SIG-M5 (cell line): ENCODE data around the gene HFM1.

Source experiments
- DNase-seq: peaks from one replicate; lab custom pipeline; 2025; lab: John Stamatoyannopoulos, UW

Gene HFM1

DNA sequence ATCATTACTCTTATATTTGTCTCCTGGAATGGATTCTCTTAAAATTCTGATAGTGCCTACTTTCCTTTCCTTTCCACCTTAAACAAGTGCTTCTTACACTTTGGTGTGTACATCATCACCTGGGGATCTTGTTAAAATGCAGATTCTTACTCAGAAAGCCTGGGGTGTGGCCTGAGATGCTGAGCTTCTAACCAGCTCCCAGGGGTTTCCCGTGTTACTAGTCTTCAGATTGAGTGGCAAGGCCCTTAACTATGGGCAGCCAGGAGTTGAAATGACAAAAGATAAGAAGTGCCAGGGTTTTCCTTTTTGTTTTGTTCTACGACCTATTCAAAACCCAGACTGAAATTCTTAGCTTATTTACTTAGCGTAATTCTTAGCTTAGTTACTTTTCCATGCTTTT lies 159.2 kb downstream of the HFM1 start:
- DNase-seq = no peak

DNA sequence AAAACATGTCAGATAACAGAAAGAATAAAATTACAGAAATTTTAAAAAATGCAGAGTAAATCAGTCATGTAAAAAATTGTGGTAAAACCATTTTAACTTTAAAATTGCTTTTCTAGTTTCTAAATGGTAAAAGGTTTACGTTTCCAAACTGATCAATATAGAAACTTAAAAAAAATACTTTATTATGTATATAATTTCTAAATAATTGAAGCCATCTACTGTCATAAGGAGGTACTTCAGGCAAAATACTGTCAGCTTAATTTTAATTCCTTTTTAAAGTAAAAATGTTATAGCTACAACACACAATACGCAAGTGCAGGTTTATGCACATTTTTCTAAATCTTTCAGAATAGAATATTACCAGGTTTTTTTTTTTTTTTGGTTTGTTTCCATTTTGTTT lies 159.9 kb downstream of the HFM1 start:
- no peak for DNase-seq

DNA sequence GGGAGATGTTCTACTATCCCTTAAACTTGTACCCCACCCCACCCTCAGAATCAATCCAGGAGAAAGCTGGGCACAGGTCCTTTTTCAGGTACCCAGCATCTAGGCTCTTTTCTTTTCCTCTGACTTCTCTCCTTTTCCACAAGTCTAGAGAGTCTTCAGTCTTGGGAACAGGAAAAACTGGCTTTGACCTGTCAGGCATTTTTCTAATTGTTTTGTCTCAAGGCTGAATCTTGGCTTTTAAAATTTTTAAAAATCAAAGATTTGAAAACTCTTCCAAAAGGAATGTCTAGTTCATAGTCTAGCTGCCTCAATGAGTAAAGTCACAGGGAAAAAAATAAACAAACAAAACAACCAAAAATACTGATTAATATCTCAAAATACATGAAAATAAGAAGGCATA lies 161.5 kb downstream of the HFM1 start:
- no peak for DNase-seq

GRCh38 chr1:91234181-91234580 lies 170.5 kb downstream of the HFM1 start:
- no peak for DNase-seq

DNA sequence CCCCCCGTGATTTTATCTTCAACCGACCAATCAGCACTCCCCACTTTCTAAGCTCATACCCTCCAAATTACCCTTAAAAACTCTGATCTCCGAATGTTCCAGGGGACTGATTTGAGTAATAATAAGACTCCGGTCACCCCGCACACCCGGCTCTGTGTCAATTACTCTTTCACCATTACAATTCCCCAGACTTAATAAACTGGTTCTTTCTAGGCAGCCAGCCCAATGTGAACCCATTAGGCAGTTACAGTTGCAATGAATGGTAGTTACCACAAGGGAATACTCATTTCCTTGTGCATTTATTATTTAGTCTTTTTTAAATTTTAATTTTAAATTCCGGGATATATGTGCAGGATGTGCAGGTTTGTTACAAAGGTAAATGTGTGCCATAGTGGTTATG lies 177.9 kb downstream of the HFM1 start:
- DNase-seq = no peak

DNA sequence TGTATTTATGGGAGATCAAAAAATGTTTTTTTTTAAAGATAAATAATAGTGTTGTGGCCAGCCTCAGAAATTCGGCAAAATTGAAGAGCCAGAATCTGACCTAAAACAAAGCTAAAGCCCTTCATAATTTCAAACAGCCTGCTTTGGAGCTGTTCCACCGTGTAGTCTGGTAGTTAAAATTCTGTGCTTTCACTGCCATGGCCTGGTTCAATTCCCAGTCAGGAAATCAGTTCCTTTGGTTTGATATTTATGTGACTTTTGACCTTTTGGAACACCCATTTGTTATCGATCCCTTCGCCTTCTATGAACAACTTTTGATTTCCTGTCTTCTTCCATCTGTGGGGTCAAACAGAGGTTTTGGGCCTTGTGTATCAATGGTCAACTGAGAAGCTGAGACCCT lies 179.8 kb downstream of the HFM1 start:
- DNase-seq = no peak

GRCh38 chr1:91221017-91221416 lies 183.6 kb downstream of the HFM1 start:
- no peak for DNase-seq

DNA sequence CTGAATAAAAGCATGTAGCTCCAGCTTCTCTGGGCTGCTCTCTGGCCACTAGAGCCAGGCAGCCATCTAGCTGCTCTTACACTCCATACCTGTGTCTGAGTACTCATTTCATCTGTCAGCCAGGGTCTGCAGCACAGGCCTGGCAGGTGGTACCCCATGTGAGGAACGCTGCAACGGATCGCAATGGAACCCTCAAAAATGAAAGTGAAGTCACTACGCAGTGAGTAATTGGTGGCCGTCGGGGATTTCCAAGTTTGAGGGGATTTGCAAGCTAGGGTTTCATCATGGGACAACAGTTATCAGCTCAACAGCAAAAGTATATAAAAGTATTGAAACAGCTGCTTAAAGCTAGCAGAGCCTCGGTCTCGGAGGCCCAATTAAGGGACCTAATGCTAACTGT lies 186.7 kb downstream of the HFM1 start:
- DNase-seq = no peak
